ENCODE results near the gene FOXO1.

Gene FOXO1

GRCh38 chr13:40527914-40528313 lies 138.5 kb downstream of the FOXO1 start:
- Histone ChIP-seq H3K18ac (ENCODE audit: low read depth in 1 of 2, low read length in 2 of 2) (no peak overlapping the region), H2AK5ac (ENCODE audit: low read length, severe bottlenecking) (no peak overlapping the region), H3K79me1 (replicated peaks; ENCODE audit: low read length, poor library complexity, severe bottlenecking) (peaks cover 1% of the 10 kb centered on the region), H3K4ac (ENCODE audit: low read depth in 1 of 2, low read length in 2 of 2) (no peak overlapping the region), H2BK12ac (ENCODE audit: low read length in 2 of 2) (no peak overlapping the region), H4K8ac (ENCODE audit: low read length) (no peak overlapping the region), H3K4me3 (ENCODE audit: insufficient read depth in 1 of 2, low read depth in 1 of 2, low read length in 2 of 2) (no peak overlapping the region), H3K4me2 (ENCODE audit: low read length, poor library complexity, severe bottlenecking) (no peak overlapping the region), H3K14ac (ENCODE audit: low read length in 2 of 2) (no peak overlapping the region), H4K91ac (ENCODE audit: low read length) (no peak overlapping the region), H2BK5ac (ENCODE audit: low read depth, low read length, poor library complexity, severe bottlenecking) (no peak overlapping the region), H3K4me1 (ENCODE audit: control insufficient read depth, insufficient read depth, low read depth, low read length) (no peaks in the 10 kb centered on the region), H3K23ac (ENCODE audit: low read length in 2 of 2) (no peak overlapping the region), H3K27ac (ENCODE audit: low read length, poor library complexity, severe bottlenecking) (no peak overlapping the region), H3K36me3 (ENCODE audit: control insufficient read depth in 1 of 2, insufficient read depth in 2 of 2, low read depth in 1 of 2, low read length in 2 of 2) (no peaks in the 10 kb centered on the region), H3K27me3 (ENCODE audit: control insufficient read depth in 1 of 2, insufficient read depth in 1 of 2, low read length in 2 of 2) (no peaks in the 10 kb centered on the region), H3K9me3 (ENCODE audit: control insufficient read depth, low read length) (peaks cover 8% of the 10 kb centered on the region), H2AFZ (ENCODE audit: low read depth, low read length) (no peak overlapping the region), H3K9ac (ENCODE audit: low read length) (no peak overlapping the region), H2BK120ac (ENCODE audit: low read depth, low read length) (no peak overlapping the region), H2BK15ac (ENCODE audit: low read depth, poor library complexity, severe bottlenecking) (no peak overlapping the region)
- no peak for DNase-seq
- no CpG with 5 or more reads among the region's 1 CpG for WGBS

- Histone ChIP-seq H3K14ac (ENCODE audit: low read length in 2 of 2) (no peak overlapping the region), H2BK5ac (ENCODE audit: low read depth, low read length, poor library complexity, severe bottlenecking) (no peak overlapping the region), H3K36me3 (ENCODE audit: control insufficient read depth in 1 of 2, insufficient read depth in 2 of 2, low read depth in 1 of 2, low read length in 2 of 2) (no peaks in the 10 kb centered on the region), H2BK15ac (ENCODE audit: low read depth, poor library complexity, severe bottlenecking) (no peak overlapping the region), H4K8ac (ENCODE audit: low read length) (no peak overlapping the region), H4K91ac (ENCODE audit: low read length) (no peak overlapping the region), H3K27me3 (ENCODE audit: control insufficient read depth in 1 of 2, insufficient read depth in 1 of 2, low read length in 2 of 2) (peaks cover 0 to 5% of the 10 kb centered on the region in 2 experiments), H2AFZ (ENCODE audit: low read depth, low read length) (no peak overlapping the region), H3K18ac (ENCODE audit: low read depth in 1 of 2, low read length in 2 of 2) (no peak overlapping the region), H2BK12ac (ENCODE audit: low read length in 2 of 2) (no peak overlapping the region), H3K4me3 (ENCODE audit: insufficient read depth in 1 of 2, low read depth in 1 of 2, low read length in 2 of 2) (no peak overlapping the region), H3K9ac (ENCODE audit: low read length) (no peak overlapping the region), H3K23ac (ENCODE audit: low read length in 2 of 2) (no peak overlapping the region), H3K4ac (ENCODE audit: low read depth in 1 of 2, low read length in 2 of 2) (no peak overlapping the region), H3K9me3 (ENCODE audit: control insufficient read depth, low read length) (no peaks in the 10 kb centered on the region), H3K27ac (ENCODE audit: low read length, poor library complexity, severe bottlenecking) (no peak overlapping the region), H3K4me2 (ENCODE audit: low read length, poor library complexity, severe bottlenecking) (no peak overlapping the region), H2AK5ac (ENCODE audit: low read length, severe bottlenecking) (no peak overlapping the region), H2BK120ac (ENCODE audit: low read depth, low read length) (no peak overlapping the region), H3K79me1 (replicated peaks; ENCODE audit: low read length, poor library complexity, severe bottlenecking) (peaks cover 1% of the 10 kb centered on the region), H3K4me1 (ENCODE audit: control insufficient read depth, insufficient read depth, low read depth, low read length) (no peaks in the 10 kb centered on the region)
- no peak for DNase-seq
- WGBS, result no CpG with 5 or more reads among the region's 1 CpG
Measured at GRCh38 chr13:40522282-40522681, 144.2 kb downstream of the FOXO1 start.

- no peak for DNase-seq
- Histone ChIP-seq H3K9ac (ENCODE audit: low read length) (no peak overlapping the region), H3K36me3 (ENCODE audit: control insufficient read depth in 1 of 2, insufficient read depth in 2 of 2, low read depth in 1 of 2, low read length in 2 of 2) (no peaks in the 10 kb centered on the region), H4K8ac (ENCODE audit: low read length) (peak overlapping the region; percentile 42), H2BK15ac (ENCODE audit: low read depth, poor library complexity, severe bottlenecking) (no peak overlapping the region), H2BK5ac (ENCODE audit: low read depth, low read length, poor library complexity, severe bottlenecking) (no peak overlapping the region), H3K9me3 (ENCODE audit: control insufficient read depth, low read length) (no peaks in the 10 kb centered on the region), H4K91ac (ENCODE audit: low read length) (no peak overlapping the region), H3K4me1 (ENCODE audit: control insufficient read depth, insufficient read depth, low read depth, low read length) (no peaks in the 10 kb centered on the region), H3K27me3 (ENCODE audit: control insufficient read depth in 1 of 2, insufficient read depth in 1 of 2, low read length in 2 of 2) (peaks cover 0 to 5% of the 10 kb centered on the region in 2 experiments), H3K79me1 (replicated peaks; ENCODE audit: low read length, poor library complexity, severe bottlenecking) (no peaks in the 10 kb centered on the region), H3K27ac (ENCODE audit: low read length, poor library complexity, severe bottlenecking) (no peak overlapping the region), H3K18ac (ENCODE audit: low read depth in 1 of 2, low read length in 2 of 2) (no peak overlapping the region), H3K4me3 (ENCODE audit: insufficient read depth in 1 of 2, low read depth in 1 of 2, low read length in 2 of 2) (no peak overlapping the region), H2AFZ (ENCODE audit: low read depth, low read length) (no peak overlapping the region), H3K14ac (ENCODE audit: low read length in 2 of 2) (no peak overlapping the region), H2BK12ac (ENCODE audit: low read length in 2 of 2) (no peak overlapping the region), H2AK5ac (ENCODE audit: low read length, severe bottlenecking) (no peak overlapping the region), H3K23ac (ENCODE audit: low read length in 2 of 2) (no peak overlapping the region), H2BK120ac (ENCODE audit: low read depth, low read length) (no peak overlapping the region), H3K4ac (ENCODE audit: low read depth in 1 of 2, low read length in 2 of 2) (no peak overlapping the region), H3K4me2 (ENCODE audit: low read length, poor library complexity, severe bottlenecking) (no peak overlapping the region)
- WGBS, result over 99% methylated on average over 3 of the region's 3 CpGs
Measured at GRCh38 chr13:40520916-40521315, 145.5 kb downstream of the FOXO1 start.

GRCh38 chr13:40519637-40520036 lies 146.8 kb downstream of the FOXO1 start:
- WGBS, result 78% methylated on average over 5 of the region's 5 CpGs
- H3K36me3 ChIP-seq (ENCODE audit: control insufficient read depth in 1 of 2, insufficient read depth in 2 of 2, low read depth in 1 of 2, low read length in 2 of 2), result no peaks in the 10 kb centered on the region
- H3K4me1 ChIP-seq (ENCODE audit: control insufficient read depth, insufficient read depth, low read depth, low read length), result no peaks in the 10 kb centered on the region
- H3K4ac ChIP-seq (ENCODE audit: low read depth in 1 of 2, low read length in 2 of 2), result no peak overlapping the region
- no peak overlapping the region for H4K8ac ChIP-seq (ENCODE audit: low read length)
- no peak overlapping the region for H2AK5ac ChIP-seq (ENCODE audit: low read length, severe bottlenecking)
- no peak for DNase-seq
- no peak overlapping the region for H3K4me2 ChIP-seq (ENCODE audit: low read length, poor library complexity, severe bottlenecking)
- H3K9ac ChIP-seq (ENCODE audit: low read length), result no peak overlapping the region
- no peak overlapping the region for H3K18ac ChIP-seq (ENCODE audit: low read depth in 1 of 2, low read length in 2 of 2)
- H2AFZ ChIP-seq (ENCODE audit: low read depth, low read length), result no peak overlapping the region
- H3K14ac ChIP-seq (ENCODE audit: low read length in 2 of 2), result no peak overlapping the region
- no peak overlapping the region for H3K4me3 ChIP-seq (ENCODE audit: insufficient read depth in 1 of 2, low read depth in 1 of 2, low read length in 2 of 2)
- no peaks in the 10 kb centered on the region for H3K9me3 ChIP-seq (ENCODE audit: control insufficient read depth, low read length)
- H2BK12ac ChIP-seq (ENCODE audit: low read length in 2 of 2), result no peak overlapping the region
- no peaks in the 10 kb centered on the region for H3K79me1 ChIP-seq (replicated peaks; ENCODE audit: low read length, poor library complexity, severe bottlenecking)
- no peak overlapping the region for H2BK5ac ChIP-seq (ENCODE audit: low read depth, low read length, poor library complexity, severe bottlenecking)
- H4K91ac ChIP-seq (ENCODE audit: low read length), result no peak overlapping the region
- no peak overlapping the region for H2BK15ac ChIP-seq (ENCODE audit: low read depth, poor library complexity, severe bottlenecking)
- H2BK120ac ChIP-seq (ENCODE audit: low read depth, low read length), result no peak overlapping the region
- peaks cover 0 to 5% of the 10 kb centered on the region in 2 experiments for H3K27me3 ChIP-seq (ENCODE audit: control insufficient read depth in 1 of 2, insufficient read depth in 1 of 2, low read length in 2 of 2)
- H3K27ac ChIP-seq (ENCODE audit: low read length, poor library complexity, severe bottlenecking), result no peak overlapping the region
- no peak overlapping the region for H3K23ac ChIP-seq (ENCODE audit: low read length in 2 of 2)

Measured in mesenchymal stem cell (in vitro differentiated cells and primary cell).